Measurements from ENCODE around the gene CTSW.

Gene CTSW

GRCh38 chr11:65906602-65907001 is 27.0 kb downstream of the CTSW start:
- no peak for DNase-seq

- no peak for DNase-seq
These were observed 28.2 kb downstream of the CTSW start for GRCh38 chr11:65907878-65908277.

- no peak for DNase-seq
These were observed 32.3 kb downstream of the CTSW start for GRCh38 chr11:65911682-65912568.

- DNase-seq = no peak
These were observed 33.2 kb downstream of the CTSW start for GRCh38 chr11:65912845-65913244.

GRCh38 chr11:65915101-65915820 is 35.6 kb downstream of the CTSW start:
- no peak for DNase-seq

- DNase-seq = no peak
These were observed 36.2 kb downstream of the CTSW start for GRCh38 chr11:65915821-65916251.

- DNase-seq = no peak
These were observed 36.8 kb downstream of the CTSW start for GRCh38 chr11:65916391-65916790.

GRCh38 chr11:65917077-65917433 is 37.4 kb downstream of the CTSW start:
- DNase-seq = no peak

GRCh38 chr11:65917434-65918210 is 38.0 kb downstream of the CTSW start:
- DNase-seq = no peak

- no peak for DNase-seq
These were observed 38.8 kb downstream of the CTSW start, which contains the start of gene C11orf68 for GRCh38 chr11:65918211-65919140. C11orf68 (minus strand) TSS chr11:65919062; CDS start chr11:65919031, 31 bp downstream.

GRCh38 chr11:65919141-65919572 is 39.5 kb downstream of the CTSW start, which contains the start of gene DRAP1:
DRAP1 (plus strand) TSS chr11:65919426; CDS start chr11:65919502, 76 bp downstream.
- peak; percentile 100 for DNase-seq

GRCh38 chr11:65919573-65920371 is 40.1 kb downstream of the CTSW start:
- DNase-seq = peak; percentile 58

- no peak for DNase-seq
These were observed 40.8 kb downstream of the CTSW start for GRCh38 chr11:65920372-65920802.

GRCh38 chr11:65921033-65921555 is 41.5 kb downstream of the CTSW start:
- DNase-seq = no peak

GRCh38 chr11:65921876-65922275 is 42.2 kb downstream of the CTSW start:
- DNase-seq = no peak

- DNase-seq = no peak
These were observed 42.9 kb downstream of the CTSW start for GRCh38 chr11:65922565-65922964.

- no peak for DNase-seq
These were observed 45.8 kb downstream of the CTSW start for GRCh38 chr11:65925397-65925796.

- DNase-seq = peak; percentile 57
These were observed 48.3 kb downstream of the CTSW start for GRCh38 chr11:65927904-65928397.

- no peak for DNase-seq
These were observed 49.0 kb downstream of the CTSW start for GRCh38 chr11:65928667-65929066.

Measured in T-helper 9 cell (primary cell).